ENCODE results near the gene RNU1-3.
"Not testable (repeated sequence)": the region's sequence is repeated elsewhere in the genome, so short reads cannot be mapped to it uniquely, and the experiment has no call there.

GRCh38 chr1:16712582-16712981 lies 45.8 kb upstream of the RNU1-3 start:
- TF ChIP-seq CTCF, POLR2A, EP300 (IDR thresholded peaks at IDR 0.05): not testable (repeated sequence)

Data from suprapubic skin (tissue), 3 donors.